IMR-90 (cell line): ENCODE measurements around the gene NF1. TPM values are rescaled to one million over a fixed set of nuclear protein-coding genes. Genes with fewer than 3 reads are reported as not detected.
A peak's percentile ranks its signal among the peaks of the same experiment; 100 is the strongest.

Source experiments
- ATAC-seq: fragments of 200-7000 bp; cut with Tn5 transposase; 2 replicates; pipeline ENCODE4 v1.9.1; 2020; ENCODE audit warnings: low read depth, mild to moderate bottlenecking, moderate library complexity
- BruUV-seq: library from RNA; stranded (reverse); fragments of 400-500 nt; replicated peaks from 2 replicates; lab custom pipeline; 2021; lab: Mats Ljungman, UMichigan
- CTCF ChIA-PET: fragments of 300-600 bp; formaldehyde crosslinking; extraction: SDS; loops from one replicate; lab custom pipeline; 2021; ENCODE audit warnings: antibody characterized with exemption; lab: Yijun Ruan, JAX
- POLR2A ChIA-PET: fragments of 300-600 bp; sonication (Branson Sonifier 250); formaldehyde crosslinking; loops from one replicate; lab custom pipeline; 2022; ENCODE audit warnings: antibody characterized with exemption; ENCODE audit not compliant: unreplicated experiment; lab: Charles Lee
- DNase-seq: peaks from one replicate; pipeline ENCODE4 v3.0.0; 2013
- H2AFZ ChIP-seq: replicated peaks from 2 replicates; pipeline ENCODE3; 2013; ENCODE audit warnings: low read length, mild to moderate bottlenecking; ENCODE audit not compliant: poor library complexity
- H2AK5ac ChIP-seq: 2 replicates; pipeline ENCODE4 v1.6.1; 2013; ENCODE audit warnings: low read depth, low read length, inconsistent platforms
- H2AK9ac ChIP-seq: replicated peaks from 2 replicates; pipeline ENCODE3; 2013; ENCODE audit warnings: mild to moderate bottlenecking, low read depth, low read length, moderate library complexity; ENCODE audit not compliant: poor library complexity
- H2BK120ac ChIP-seq: 2 replicates; pipeline ENCODE4 v1.6.1; 2013; ENCODE audit warnings: low read depth, low read length, inconsistent platforms
- H2BK15ac ChIP-seq: 3 replicates; pipeline ENCODE4 v1.6.1; 2013; ENCODE audit warnings: low read depth, low read length, inconsistent platforms
- H2BK20ac ChIP-seq: 2 replicates; pipeline ENCODE4 v1.6.1; 2013; ENCODE audit warnings: low read depth, mild to moderate bottlenecking, inconsistent platforms, low read length, moderate library complexity
- H2BK5ac ChIP-seq: 2 replicates; pipeline ENCODE4 v1.6.1; 2013; ENCODE audit warnings: mild to moderate bottlenecking, low read depth, low read length, inconsistent platforms; ENCODE audit not compliant: poor library complexity, severe bottlenecking
- H3K14ac ChIP-seq: replicated peaks from 2 replicates; pipeline ENCODE4 v1.6.1; 2013; ENCODE audit warnings: low read depth, low read length, inconsistent platforms
- H3K18ac ChIP-seq: 2 replicates; pipeline ENCODE4 v1.6.1; 2013; ENCODE audit warnings: low read depth, low read length, control low read depth
- H3K23ac ChIP-seq: 2 replicates; pipeline ENCODE4 v1.6.1; 2013; ENCODE audit warnings: low read depth, low read length, inconsistent platforms
- H3K27ac ChIP-seq: 2 replicates; pipeline ENCODE4 v1.5.1; 2013; ENCODE audit warnings: mild to moderate bottlenecking, control low read depth, low read length; ENCODE audit not compliant: insufficient read depth
- H3K27me3 ChIP-seq: 2 replicates; pipeline ENCODE4 v1.6.1; 2013; ENCODE audit warnings: low read length; ENCODE audit not compliant: control insufficient read depth, insufficient read depth
- H3K36me3 ChIP-seq: 2 replicates; pipeline ENCODE4 v1.6.1; 2013; ENCODE audit warnings: low read length, mixed read lengths; ENCODE audit not compliant: control insufficient read depth, insufficient read depth
- H3K4ac ChIP-seq: 2 replicates; pipeline ENCODE4 v1.6.1; 2013; ENCODE audit warnings: low read depth, low read length, inconsistent platforms
- H3K4me1 ChIP-seq: 2 replicates; pipeline ENCODE4 v1.6.1; 2013; ENCODE audit warnings: low read length, mixed read lengths; ENCODE audit not compliant: control insufficient read depth, insufficient read depth
- H3K4me2 ChIP-seq: 2 replicates; pipeline ENCODE4 v1.6.1; 2013; ENCODE audit warnings: low read depth, mild to moderate bottlenecking, control low read depth, low read length, moderate library complexity
- H3K4me3 ChIP-seq: 2 replicates; pipeline ENCODE4 v1.5.1; 2013; ENCODE audit warnings: low read depth, mild to moderate bottlenecking, control low read depth, low read length, moderate library complexity; ENCODE audit not compliant: insufficient read depth
- H3K56ac ChIP-seq: 2 replicates; pipeline ENCODE4 v1.6.1; 2013; ENCODE audit warnings: low read length, inconsistent platforms; ENCODE audit not compliant: insufficient read depth; ENCODE audit errors: extremely low read depth
- H3K79me1 ChIP-seq, 2 experiments: 2 replicates each; pipeline ENCODE4 v1.6.1; 2013; ENCODE audit warnings: low read length in 2 of 2, inconsistent platforms in 1 of 2, low read depth in 1 of 2
- H3K9ac ChIP-seq: 2 replicates; pipeline ENCODE4 v1.6.1; 2013; ENCODE audit warnings: low read depth, low read length, control low read depth
- H3K9me1 ChIP-seq: 2 replicates; pipeline ENCODE4 v1.6.1; 2013; ENCODE audit warnings: low read length, inconsistent platforms; ENCODE audit not compliant: insufficient read depth
- H3K9me3 ChIP-seq: 2 replicates; pipeline ENCODE4 v1.6.1; 2013; ENCODE audit warnings: low read length; ENCODE audit not compliant: control insufficient read depth, insufficient read depth
- H4K20me1 ChIP-seq: 2 replicates; pipeline ENCODE4 v1.6.1; 2013; ENCODE audit warnings: low read length, inconsistent platforms; ENCODE audit not compliant: insufficient read depth
- H4K5ac ChIP-seq: 2 replicates; pipeline ENCODE4 v1.6.1; 2013; ENCODE audit warnings: mild to moderate bottlenecking, low read depth, low read length, control low read depth
- H4K8ac ChIP-seq, 2 experiments: 2 replicates each; pipeline ENCODE4 v1.6.1; 2013; ENCODE audit warnings: low read depth in 2 of 2, low read length in 2 of 2, control low read depth in 1 of 2, inconsistent platforms in 1 of 2
- H4K91ac ChIP-seq: 2 replicates; pipeline ENCODE4 v1.6.1; 2013; ENCODE audit warnings: low read depth, low read length, inconsistent platforms; ENCODE audit not compliant: insufficient read depth
- BHLHE40 ChIP-seq: fragments of 150-350 bp; IDR thresholded peaks from 2 replicates; pipeline ENCODE4 v1.6.1; 2016; ENCODE audit warnings: mild to moderate bottlenecking, low read depth, low read length
- CEBPB ChIP-seq: IDR thresholded peaks from 2 replicates; pipeline ENCODE4 v1.6.1; 2012; ENCODE audit warnings: low read depth, low read length, improper control_type of control experiment
- CHD1 ChIP-seq: IDR thresholded peaks from 2 replicates; pipeline ENCODE4 v1.6.1; 2012; ENCODE audit warnings: low read depth, low read length, improper control_type of control experiment
- FOS ChIP-seq: fragments of 150-350 bp; IDR thresholded peaks from 2 replicates; pipeline ENCODE4 v1.6.1; 2016; ENCODE audit warnings: low read depth, low read length
- MAFK ChIP-seq: IDR thresholded peaks from 2 replicates; pipeline ENCODE4 v1.6.1; 2012; ENCODE audit warnings: low read depth, low read length, improper control_type of control experiment
- MAZ ChIP-seq: IDR thresholded peaks from 2 replicates; pipeline ENCODE4 v1.6.1; 2012; ENCODE audit warnings: low read depth, mild to moderate bottlenecking, low read length, improper control_type of control experiment, moderate library complexity, borderline replicate concordance
- MXI1 ChIP-seq: IDR thresholded peaks from 2 replicates; pipeline ENCODE4 v1.6.1; 2012; ENCODE audit warnings: low read depth, mild to moderate bottlenecking, low read length, moderate library complexity, borderline replicate concordance
- NFE2L2 ChIP-seq: fragments of 150-350 bp; IDR thresholded peaks from 2 replicates; pipeline ENCODE4 v1.6.1; 2016; ENCODE audit warnings: low read depth, mild to moderate bottlenecking, low read length
- POLR2A ChIP-seq: IDR thresholded peaks from 2 replicates; pipeline ENCODE4 v1.6.1; 2012; ENCODE audit warnings: mild to moderate bottlenecking, low read depth, low read length
- RAD21 ChIP-seq: IDR thresholded peaks from 2 replicates; pipeline ENCODE4 v1.6.1; 2012; ENCODE audit warnings: low read length, improper control_type of control experiment
- RCOR1 ChIP-seq: IDR thresholded peaks from 2 replicates; pipeline ENCODE4 v1.6.1; 2012; ENCODE audit warnings: mild to moderate bottlenecking, low read length, improper control_type of control experiment; ENCODE audit not compliant: insufficient replicate concordance
- RFX5 ChIP-seq: IDR thresholded peaks from 2 replicates; pipeline ENCODE4 v1.8.0; 2012; ENCODE audit warnings: low read depth, mild to moderate bottlenecking, low read length, moderate library complexity
- SMC3 ChIP-seq: fragments of 150-350 bp; IDR thresholded peaks from 2 replicates; pipeline ENCODE4 v1.6.1; 2016; ENCODE audit warnings: low read depth, mild to moderate bottlenecking, antibody characterized with exemption, low read length, moderate library complexity
- USF2 ChIP-seq: fragments of 150-350 bp; IDR thresholded peaks from 2 replicates; pipeline ENCODE4 v1.6.1; 2017; ENCODE audit warnings: mild to moderate bottlenecking, antibody characterized with exemption, low read length, low read depth
- WGBS, 2 experiments: methylation state at CpG; one replicate each; pipeline versions ENCODE4 v1.1.5 to v1.1.7; 2013; ENCODE audit warnings: missing lambda C conversion rate in 2 of 2; ENCODE audit not compliant: insufficient read length in 1 of 2; ENCODE audit errors: extremely low coverage in 2 of 2; 5-methylcytosine and 5-hydroxymethylcytosine counted together
- dilution Hi-C: fragments of 300-500 bp; cut with HindIII; formaldehyde crosslinking; loops from one replicate; pipeline ENCODE4 v1.14.3; 2018; ENCODE audit warnings: low sequenced_read_pairs; ENCODE audit not compliant: unreplicated experiment
- in situ Hi-C: fragments of 300-500 bp; cut with MboI; formaldehyde crosslinking; loops from 3 replicates; pipeline ENCODE4 v1.14.3; 2019; ENCODE audit warnings: low sequenced_read_pairs, inconsistent platforms, mixed read lengths
- intact Hi-C: fragments of 100-400 bp; cut with micrococcal nuclease; formaldehyde crosslinking; loops from 2 replicates; pipeline ENCODE4 v1.10.0; 2022
- polyA plus RNA-seq, 3 experiments: library from polyadenylated mRNA; depleted of rRNA; stranded (reverse); fragments of >200 nt; gene quantifications; 2 replicates each; pipeline ENCODE4 v1.2.3, GENCODE V29; 2012; ENCODE audit warnings: low replicate concordance in 1 of 3
- total RNA-seq: library from RNA; depleted of rRNA; stranded (reverse); fragments of >200 nt; gene quantifications from 2 replicates; pipeline ENCODE4 v1.2.3, GENCODE V29; 2012
- TF ChIP-seq, protein P1 (sequence below): fragments of 150-350 bp; IDR thresholded peaks from 2 replicates; pipeline ENCODE4 v1.6.1; 2016; ENCODE audit warnings: low read depth, mild to moderate bottlenecking, low read length, moderate library complexity, borderline replicate concordance
- TF ChIP-seq, protein P2 (sequence below): conservative IDR thresholded peaks from 2 replicates; pipeline ENCODE4 v1.5.1; 2012; ENCODE audit warnings: mild to moderate bottlenecking, low read depth, low read length, improper control_type of control experiment

The NF1 gene
- total and polyA plus RNA-seq, 2 of the 4 experiments (the other 2 are of a cell fraction), result 17.9 to 48.6 TPM

- Histone ChIP-seq H3K27me3 (no peaks in the 10 kb centered on the region), H3K23ac (no peak overlapping the region), H4K5ac (no peak overlapping the region), H2BK20ac (no peak overlapping the region), H4K91ac (no peak overlapping the region), H3K36me3 (peaks cover 3% of the 10 kb centered on the region), H2AK9ac (no peak overlapping the region), H2BK120ac (no peak overlapping the region), H2AK5ac (no peak overlapping the region), H4K8ac (no peak overlapping the region; a peak in 1 of 4 replicates), H3K9me3 (no peaks in the 10 kb centered on the region), H3K14ac (no peak overlapping the region), H2AFZ (no peak overlapping the region), H3K4me1 (peaks cover 1% of the 10 kb centered on the region; the same call in 1 of the 2 replicates), H2BK15ac (no peak overlapping the region), H3K56ac (no peak overlapping the region), H3K9me1 (peaks cover 2% of the 10 kb centered on the region; the same call in 1 of the 2 replicates), H3K27ac (no peak overlapping the region), H3K79me1 (peaks cover 12 to 25% of the 10 kb centered on the region in 2 experiments), H3K4ac (no peak overlapping the region), H3K4me3 (no peak overlapping the region), H4K20me1 (peaks cover 3% of the 10 kb centered on the region; the same call in 1 of the 2 replicates), H3K9ac (no peak overlapping the region), H3K18ac (no peak overlapping the region), H3K4me2 (no peak overlapping the region), H2BK5ac (no peak overlapping the region)
- intact Hi-C loops, result no loop called here
- no TSS peak for BruUV-seq
- ChIA-PET CTCF (interaction anchor here (0.6 to 1.4 kb wide), 2 partner anchors 11 to 23 kb away, joined by 3 to 5 read pairs; no protein-coding TSS in a partner anchor), POLR2A (no interaction called here)
- dilution Hi-C loops, result no loop called here
- TF ChIP-seq MAZ (no peak), CHD1 (no peak), RCOR1 (no peak), NFE2L2 (no peak), MAFK (no peak), POLR2A (no peak), BHLHE40 (no peak), USF2 (no peak), MXI1 (no peak), SMC3 (no peak), RFX5 (no peak), CEBPB (no peak), RAD21 (no peak), FOS (no peak)
- TF ChIP-seq, protein P1, sequence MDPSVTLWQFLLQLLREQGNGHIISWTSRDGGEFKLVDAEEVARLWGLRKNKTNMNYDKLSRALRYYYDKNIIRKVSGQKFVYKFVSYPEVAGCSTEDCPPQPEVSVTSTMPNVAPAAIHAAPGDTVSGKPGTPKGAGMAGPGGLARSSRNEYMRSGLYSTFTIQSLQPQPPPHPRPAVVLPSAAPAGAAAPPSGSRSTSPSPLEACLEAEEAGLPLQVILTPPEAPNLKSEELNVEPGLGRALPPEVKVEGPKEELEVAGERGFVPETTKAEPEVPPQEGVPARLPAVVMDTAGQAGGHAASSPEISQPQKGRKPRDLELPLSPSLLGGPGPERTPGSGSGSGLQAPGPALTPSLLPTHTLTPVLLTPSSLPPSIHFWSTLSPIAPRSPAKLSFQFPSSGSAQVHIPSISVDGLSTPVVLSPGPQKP, result no peak
- TF ChIP-seq, protein P2, sequence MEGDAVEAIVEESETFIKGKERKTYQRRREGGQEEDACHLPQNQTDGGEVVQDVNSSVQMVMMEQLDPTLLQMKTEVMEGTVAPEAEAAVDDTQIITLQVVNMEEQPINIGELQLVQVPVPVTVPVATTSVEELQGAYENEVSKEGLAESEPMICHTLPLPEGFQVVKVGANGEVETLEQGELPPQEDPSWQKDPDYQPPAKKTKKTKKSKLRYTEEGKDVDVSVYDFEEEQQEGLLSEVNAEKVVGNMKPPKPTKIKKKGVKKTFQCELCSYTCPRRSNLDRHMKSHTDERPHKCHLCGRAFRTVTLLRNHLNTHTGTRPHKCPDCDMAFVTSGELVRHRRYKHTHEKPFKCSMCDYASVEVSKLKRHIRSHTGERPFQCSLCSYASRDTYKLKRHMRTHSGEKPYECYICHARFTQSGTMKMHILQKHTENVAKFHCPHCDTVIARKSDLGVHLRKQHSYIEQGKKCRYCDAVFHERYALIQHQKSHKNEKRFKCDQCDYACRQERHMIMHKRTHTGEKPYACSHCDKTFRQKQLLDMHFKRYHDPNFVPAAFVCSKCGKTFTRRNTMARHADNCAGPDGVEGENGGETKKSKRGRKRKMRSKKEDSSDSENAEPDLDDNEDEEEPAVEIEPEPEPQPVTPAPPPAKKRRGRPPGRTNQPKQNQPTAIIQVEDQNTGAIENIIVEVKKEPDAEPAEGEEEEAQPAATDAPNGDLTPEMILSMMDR, result no peak
- in situ Hi-C loops, result no loop called here
- ATAC-seq (0 out of 2 replicates have a peak, but pooled peaks have one; percentile 37), DNase-seq (peak; percentile 43)
- WGBS, 2 experiments, result 100% methylated on average over 1 of the region's 1 CpG; no CpG with 5 or more reads in 1 of the 2 experiments
Observed at GRCh38 chr17:31198026-31198425, 103.2 kb downstream of the NF1 start.
